22Rv1 (cell line): ENCODE results near the gene MPDZ.

Experiments used
- H3K27ac ChIP-seq: fragments of 450-650 bp; 2 replicates; pipeline ENCODE4 v1.5.1; 2017
- CTCF ChIP-seq: fragments of 450-650 bp; IDR thresholded peaks from 2 replicates; pipeline ENCODE4 v1.5.1; 2017; ENCODE audit warnings: mild to moderate bottlenecking
- ZFX ChIP-seq: fragments of 450-650 bp; IDR thresholded peaks from 2 replicates; pipeline ENCODE4 v1.6.1; 2017; ENCODE audit warnings: antibody characterized with exemption, borderline replicate concordance

MPDZ gene

GRCh38 chr9:13278023-13278367 lies 1.5 kb downstream of the MPDZ start:
- TF ChIP-seq CTCF (no peak), ZFX (no peak)
- H3K27ac ChIP-seq = peak overlapping the region; percentile 63

- H3K27ac ChIP-seq = no peak overlapping the region
- TF ChIP-seq CTCF = no peak
- TF ChIP-seq ZFX = no peak
These were observed 4.4 kb downstream of the MPDZ start for GRCh38 chr9:13274886-13275641.

- TF ChIP-seq CTCF (no peak), ZFX (no peak)
These were observed 8.8 kb downstream of the MPDZ start for GRCh38 chr9:13270734-13271133.

GRCh38 chr9:13269589-13270452 lies 9.7 kb downstream of the MPDZ start:
- H3K27ac ChIP-seq = no peak overlapping the region
- TF ChIP-seq ZFX = no peak
- TF ChIP-seq CTCF = no peak

More at GRCh38 chr9:13270734-13271133, 8.8 kb downstream of the MPDZ start:
- no peak overlapping the region for H3K27ac ChIP-seq

- no peak overlapping the region for H3K27ac ChIP-seq
- TF ChIP-seq ZFX = no peak
- no peak for TF ChIP-seq CTCF
These were observed 11.0 kb downstream of the MPDZ start for GRCh38 chr9:13268469-13268868.

GRCh38 chr9:13267743-13268142 lies 11.7 kb downstream of the MPDZ start:
- no peak for TF ChIP-seq ZFX
- no peak for TF ChIP-seq CTCF
- no peak overlapping the region for H3K27ac ChIP-seq

- TF ChIP-seq CTCF = no peak
- no peak for TF ChIP-seq ZFX
- H3K27ac ChIP-seq = no peak overlapping the region
These were observed 13.3 kb downstream of the MPDZ start for GRCh38 chr9:13266167-13266566.
